Activated T-helper 9 cell treated with anti-CD3 and anti-CD28 coated beads, Interleukin-2, amount 50 U/mL, for 16 hours (primary cell): Measurements from ENCODE around the gene SHISA7.
"Not testable (repeated sequence)": the region's sequence is repeated elsewhere in the genome, so short reads cannot be mapped to it uniquely, and the experiment has no call there.

Experiments used
- DNase-seq: peaks from one replicate; pipeline ENCODE4 v3.0.0-alpha.2; 2020; ENCODE audit warnings: low read depth

Gene SHISA7

GRCh38 chr19:55446060-55446459 lies 3.0 kb upstream of the SHISA7 start:
- no peak for DNase-seq

GRCh38 chr19:55444646-55445045 lies 1.5 kb upstream of the SHISA7 start:
- no peak for DNase-seq

GRCh38 chr19:55443824-55444480 lies 852 bp upstream of the SHISA7 start:
- DNase-seq, result no peak

GRCh38 chr19:55442372-55442961 lies 633 bp downstream of the SHISA7 start:
- DNase-seq, result no peak

GRCh38 chr19:55441692-55442321 lies 1.3 kb downstream of the SHISA7 start:
- DNase-seq, result no peak

- DNase-seq, result no peak
Observed at GRCh38 chr19:55441319-55441691, 1.8 kb downstream of the SHISA7 start.

GRCh38 chr19:55440411-55441105 lies 2.5 kb downstream of the SHISA7 start:
- DNase-seq, result no peak

GRCh38 chr19:55439052-55439451 lies 4.0 kb downstream of the SHISA7 start:
- DNase-seq, result no peak

- DNase-seq, result no peak
Observed at GRCh38 chr19:55437410-55437809, 5.7 kb downstream of the SHISA7 start.

GRCh38 chr19:55436847-55437246 lies 6.3 kb downstream of the SHISA7 start:
- no peak for DNase-seq

GRCh38 chr19:55435020-55435419 lies 8.1 kb downstream of the SHISA7 start:
- no peak for DNase-seq

- no peak for DNase-seq
Observed at GRCh38 chr19:55434356-55434919, 8.7 kb downstream of the SHISA7 start.

GRCh38 chr19:55433292-55433691 lies 9.8 kb downstream of the SHISA7 start:
- DNase-seq, result no peak

GRCh38 chr19:55432241-55432959 lies 10.7 kb downstream of the SHISA7 start:
- no peak for DNase-seq

- no peak for DNase-seq
Observed at GRCh38 chr19:55431183-55431582, 11.9 kb downstream of the SHISA7 start.

GRCh38 chr19:55426042-55426441 lies 17.1 kb downstream of the SHISA7 start:
- DNase-seq, result no peak

GRCh38 chr19:55424518-55424917 lies 18.6 kb downstream of the SHISA7 start:
- no peak for DNase-seq

- DNase-seq, result no peak
Observed at GRCh38 chr19:55423225-55424005, 19.7 kb downstream of the SHISA7 start.

GRCh38 chr19:55421281-55421680 lies 21.8 kb downstream of the SHISA7 start:
- DNase-seq, result not testable (repeated sequence)

GRCh38 chr19:55419624-55420236 lies 23.4 kb downstream of the SHISA7 start:
- DNase-seq, result no peak

GRCh38 chr19:55419103-55419502 lies 24.0 kb downstream of the SHISA7 start:
- no peak for DNase-seq
